ENCODE results near the gene CDCA4. TPM values are rescaled to one million over a fixed set of nuclear protein-coding genes. Genes with fewer than 3 reads are reported as not detected.
"Not testable (repeated sequence)": the region's sequence is repeated elsewhere in the genome, so short reads cannot be mapped to it uniquely, and the experiment has no call there.

CDCA4 gene
- total RNA-seq, 1 experiment from 2014 or later: 41.4 TPM

- Mint-ChIP-seq H3K27ac (ENCODE audit: unreplicated experiment) (peak overlapping the region; percentile 56), H3K4me3 (ENCODE audit: unreplicated experiment) (no peak overlapping the region), H3K36me3 (ENCODE audit: insufficient read depth, unreplicated experiment) (no peaks in the 10 kb centered on the region), H3K9me3 (ENCODE audit: unreplicated experiment) (no peaks in the 10 kb centered on the region), H3K4me1 (ENCODE audit: low read depth, unreplicated experiment) (peaks cover 14% of the 10 kb centered on the region), H3K27me3 (ENCODE audit: insufficient read depth, unreplicated experiment) (no peaks in the 10 kb centered on the region)
- no peak overlapping the region for H3K4me3 ChIP-seq (ENCODE audit: low read depth, low read length)
- intact Hi-C loops (cut with micrococcal nuclease; ENCODE audit: unreplicated experiment): no loop called here
- no TSS peak for BruUV-seq (replicated peaks)
- TF ChIP-seq CTCF (IDR thresholded peaks at IDR 0.05; ENCODE audit: insufficient read depth in 1 of 2, low read depth in 1 of 2, low read length in 1 of 2, severe bottlenecking in 1 of 2, unreplicated experiment in 1 of 2): no peak
- ChIA-PET POLR2A (no interaction called here), CTCF (no interaction called here)
- peaks cover 17% of the 10 kb centered on the region for H3K4me1 ChIP-seq
- DNase-seq: no peak
- no peaks in the 10 kb centered on the region for H3K9me3 ChIP-seq
- H3K36me3 ChIP-seq (ENCODE audit: control insufficient read depth, insufficient read depth, low read length): no peaks in the 10 kb centered on the region
- H3K27me3 ChIP-seq (replicated peaks; ENCODE audit: control insufficient read depth, insufficient read depth, low read length): no peaks in the 10 kb centered on the region
These were observed 43.1 kb upstream of the CDCA4 start for GRCh38 chr14:105064001-105064400.

GRCh38 chr14:105063506-105063905 lies 42.6 kb upstream of the CDCA4 start:
- H3K36me3 ChIP-seq (ENCODE audit: control insufficient read depth, insufficient read depth, low read length); H3K36me3 Mint-ChIP-seq (ENCODE audit: insufficient read depth, unreplicated experiment); H3K27me3 ChIP-seq (replicated peaks; ENCODE audit: control insufficient read depth, insufficient read depth, low read length); H3K27ac Mint-ChIP-seq (ENCODE audit: unreplicated experiment); POLR2A ChIA-PET; intact Hi-C loops (cut with micrococcal nuclease; ENCODE audit: unreplicated experiment); H3K9me3 Mint-ChIP-seq (ENCODE audit: unreplicated experiment); H3K27me3 Mint-ChIP-seq (ENCODE audit: insufficient read depth, unreplicated experiment); H3K9me3 ChIP-seq; DNase-seq; BruUV-seq (replicated peaks); H3K4me3 ChIP-seq (ENCODE audit: low read depth, low read length); H3K4me3 Mint-ChIP-seq (ENCODE audit: unreplicated experiment): not testable (repeated sequence)
- peaks cover 17% of the 10 kb centered on the region for H3K4me1 ChIP-seq
- H3K4me1 Mint-ChIP-seq (ENCODE audit: low read depth, unreplicated experiment): peaks cover 14% of the 10 kb centered on the region
- CTCF ChIA-PET: interaction anchor here (0.6 kb wide), 1 partner anchor 10 kb away, joined by 3 read pairs; no protein-coding TSS in a partner anchor

GRCh38 chr14:105063056-105063455 lies 42.2 kb upstream of the CDCA4 start:
- ChIA-PET POLR2A (no interaction called here), CTCF (interaction anchor here (0.6 kb wide), 1 partner anchor 10 kb away, joined by 3 read pairs; no protein-coding TSS in a partner anchor)
- no peak overlapping the region for H3K4me3 ChIP-seq (ENCODE audit: low read depth, low read length)
- no peaks in the 10 kb centered on the region for H3K9me3 ChIP-seq
- H3K4me1 Mint-ChIP-seq (ENCODE audit: low read depth, unreplicated experiment): peaks cover 14% of the 10 kb centered on the region
- peaks cover 17% of the 10 kb centered on the region for H3K4me1 ChIP-seq
- H3K36me3 ChIP-seq (ENCODE audit: control insufficient read depth, insufficient read depth, low read length): no peaks in the 10 kb centered on the region
- TF ChIP-seq CTCF (IDR thresholded peaks at IDR 0.05; ENCODE audit: insufficient read depth in 1 of 2, low read depth in 1 of 2, low read length in 1 of 2, severe bottlenecking in 1 of 2, unreplicated experiment in 1 of 2): no peak
- intact Hi-C loops (cut with micrococcal nuclease; ENCODE audit: unreplicated experiment): no loop called here
- no peak for DNase-seq
- H3K27me3 Mint-ChIP-seq (ENCODE audit: insufficient read depth, unreplicated experiment): no peaks in the 10 kb centered on the region
- H3K27me3 ChIP-seq (replicated peaks; ENCODE audit: control insufficient read depth, insufficient read depth, low read length): no peaks in the 10 kb centered on the region
- no peak overlapping the region for H3K4me3 Mint-ChIP-seq (ENCODE audit: unreplicated experiment)
- no peaks in the 10 kb centered on the region for H3K9me3 Mint-ChIP-seq (ENCODE audit: unreplicated experiment)
- no peaks in the 10 kb centered on the region for H3K36me3 Mint-ChIP-seq (ENCODE audit: insufficient read depth, unreplicated experiment)
- BruUV-seq (replicated peaks): no TSS peak
- no peak overlapping the region for H3K27ac Mint-ChIP-seq (ENCODE audit: unreplicated experiment)

- Histone ChIP-seq H3K27me3 (replicated peaks; ENCODE audit: control insufficient read depth, insufficient read depth, low read length) (no peaks in the 10 kb centered on the region), H3K4me1 (peaks cover 17% of the 10 kb centered on the region), H3K4me3 (ENCODE audit: low read depth, low read length) (no peak overlapping the region), H3K9me3 (no peaks in the 10 kb centered on the region), H3K36me3 (ENCODE audit: control insufficient read depth, insufficient read depth, low read length) (no peaks in the 10 kb centered on the region)
- no peaks in the 10 kb centered on the region for H3K36me3 Mint-ChIP-seq (ENCODE audit: insufficient read depth, unreplicated experiment)
- H3K4me1 Mint-ChIP-seq (ENCODE audit: low read depth, unreplicated experiment): peaks cover 14% of the 10 kb centered on the region
- no peak for DNase-seq
- no peak overlapping the region for H3K27ac Mint-ChIP-seq (ENCODE audit: unreplicated experiment)
- H3K9me3 Mint-ChIP-seq (ENCODE audit: unreplicated experiment): no peaks in the 10 kb centered on the region
- BruUV-seq (replicated peaks): no TSS peak
- intact Hi-C loops (cut with micrococcal nuclease; ENCODE audit: unreplicated experiment): no loop called here
- ChIA-PET POLR2A (no interaction called here), CTCF (no interaction called here)
- no peak for TF ChIP-seq CTCF (IDR thresholded peaks at IDR 0.05; ENCODE audit: insufficient read depth in 1 of 2, low read depth in 1 of 2, low read length in 1 of 2, severe bottlenecking in 1 of 2, unreplicated experiment in 1 of 2)
- no peak overlapping the region for H3K4me3 Mint-ChIP-seq (ENCODE audit: unreplicated experiment)
- no peaks in the 10 kb centered on the region for H3K27me3 Mint-ChIP-seq (ENCODE audit: insufficient read depth, unreplicated experiment)
These were observed 41.2 kb upstream of the CDCA4 start for GRCh38 chr14:105062048-105062433.
